ENCODE results near the gene PDZRN4. TPM values are rescaled to one million over a fixed set of nuclear protein-coding genes. Genes with fewer than 3 reads are reported as not detected.

PDZRN4 gene
- total RNA-seq, 2 donors from 2014 or later, result 0.35 to 3.5 TPM

DNA sequence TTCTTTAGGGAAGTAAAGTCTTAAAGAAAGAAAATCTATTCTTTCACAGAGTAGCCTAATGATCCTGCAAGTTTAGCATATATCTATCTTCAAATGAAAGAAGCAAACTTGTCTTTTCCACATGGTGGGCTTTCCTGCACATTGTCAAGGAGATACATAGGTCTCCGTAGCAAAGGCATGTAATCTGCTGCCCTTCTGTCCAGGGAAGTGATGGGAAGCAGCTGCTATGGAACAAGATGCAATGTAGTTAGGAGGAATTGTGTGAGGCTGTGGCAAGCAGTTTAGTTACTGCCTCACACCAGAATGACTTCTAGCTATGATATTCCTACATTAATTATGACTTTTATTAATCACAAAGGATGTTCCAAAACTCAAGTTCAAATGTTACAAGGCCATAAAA is 174.4 kb downstream of the PDZRN4 start:
- Histone ChIP-seq H3K9me3 (no peaks in the 10 kb centered on the region), H3K36me3 (no peaks in the 10 kb centered on the region), H3K27ac (no peak overlapping the region), H3K4me3 (no peak overlapping the region), H3K9ac (ENCODE audit: low read depth in 2 of 2, low read length in 2 of 2) (no peak overlapping the region), H3K4me1 (no peaks in the 10 kb centered on the region), H3K27me3 (no peaks in the 10 kb centered on the region)
- intact Hi-C loops (cut with DNase I), result no loop called here
- DNase-seq, result no peak
- TF ChIP-seq, protein P1, sequence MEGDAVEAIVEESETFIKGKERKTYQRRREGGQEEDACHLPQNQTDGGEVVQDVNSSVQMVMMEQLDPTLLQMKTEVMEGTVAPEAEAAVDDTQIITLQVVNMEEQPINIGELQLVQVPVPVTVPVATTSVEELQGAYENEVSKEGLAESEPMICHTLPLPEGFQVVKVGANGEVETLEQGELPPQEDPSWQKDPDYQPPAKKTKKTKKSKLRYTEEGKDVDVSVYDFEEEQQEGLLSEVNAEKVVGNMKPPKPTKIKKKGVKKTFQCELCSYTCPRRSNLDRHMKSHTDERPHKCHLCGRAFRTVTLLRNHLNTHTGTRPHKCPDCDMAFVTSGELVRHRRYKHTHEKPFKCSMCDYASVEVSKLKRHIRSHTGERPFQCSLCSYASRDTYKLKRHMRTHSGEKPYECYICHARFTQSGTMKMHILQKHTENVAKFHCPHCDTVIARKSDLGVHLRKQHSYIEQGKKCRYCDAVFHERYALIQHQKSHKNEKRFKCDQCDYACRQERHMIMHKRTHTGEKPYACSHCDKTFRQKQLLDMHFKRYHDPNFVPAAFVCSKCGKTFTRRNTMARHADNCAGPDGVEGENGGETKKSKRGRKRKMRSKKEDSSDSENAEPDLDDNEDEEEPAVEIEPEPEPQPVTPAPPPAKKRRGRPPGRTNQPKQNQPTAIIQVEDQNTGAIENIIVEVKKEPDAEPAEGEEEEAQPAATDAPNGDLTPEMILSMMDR (IDR thresholded peaks at IDR 0.05), result no peak

DNA sequence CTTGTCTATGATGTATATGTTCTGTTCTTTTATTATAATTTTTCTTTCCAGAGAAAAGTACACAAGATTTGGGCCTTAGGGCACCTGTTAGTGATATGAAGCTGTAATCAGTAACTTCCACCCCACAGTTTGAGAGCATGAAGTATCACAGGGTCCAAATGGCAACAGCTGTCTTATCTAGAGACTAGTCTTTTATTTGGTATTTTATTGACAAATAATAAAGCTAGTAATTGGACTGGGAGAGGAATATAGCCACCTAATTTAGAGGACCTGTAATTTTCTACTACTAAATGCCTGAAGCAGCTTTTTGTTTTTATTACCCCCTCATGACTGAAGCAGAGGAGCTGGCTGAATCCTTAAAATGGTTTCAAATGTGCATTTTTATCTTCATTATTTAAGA is 174.8 kb downstream of the PDZRN4 start:
- Histone ChIP-seq H3K27ac (no peak overlapping the region), H3K9me3 (no peaks in the 10 kb centered on the region), H3K4me3 (no peak overlapping the region), H3K36me3 (no peaks in the 10 kb centered on the region), H3K4me1 (no peaks in the 10 kb centered on the region), H3K27me3 (no peaks in the 10 kb centered on the region), H3K9ac (ENCODE audit: low read depth in 2 of 2, low read length in 2 of 2) (no peak overlapping the region)
- intact Hi-C loops (cut with DNase I), result no loop called here
- TF ChIP-seq, protein P1 (IDR thresholded peaks at IDR 0.05), result no peak
- DNase-seq, result no peak

DNA sequence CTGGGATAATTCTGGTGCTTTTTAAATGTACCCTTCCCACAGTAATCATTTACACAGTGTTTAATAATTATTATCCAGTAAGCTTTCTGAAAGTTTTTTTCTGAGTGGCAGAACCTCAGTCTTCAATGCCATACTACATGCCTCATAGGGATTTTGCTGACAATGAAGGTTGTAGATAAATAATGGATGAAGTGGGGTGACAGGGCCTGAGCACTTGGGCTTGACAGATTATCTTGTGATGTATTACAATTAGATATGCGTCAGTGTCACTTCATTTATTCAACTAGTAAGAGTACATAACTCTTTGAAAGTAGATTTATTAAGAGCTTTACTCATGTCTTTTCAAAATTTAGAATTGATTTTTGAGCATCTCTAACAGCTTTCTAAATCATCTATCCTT is 176.1 kb downstream of the PDZRN4 start:
- DNase-seq, result no peak
- Histone ChIP-seq H3K4me3 (no peak overlapping the region), H3K9ac (ENCODE audit: low read depth in 2 of 2, low read length in 2 of 2) (no peak overlapping the region), H3K27ac (no peak overlapping the region), H3K36me3 (no peaks in the 10 kb centered on the region), H3K27me3 (no peaks in the 10 kb centered on the region), H3K4me1 (no peaks in the 10 kb centered on the region), H3K9me3 (no peaks in the 10 kb centered on the region)
- intact Hi-C loops (cut with DNase I), result no loop called here
- TF ChIP-seq, protein P1 (IDR thresholded peaks at IDR 0.05), result no peak

DNA sequence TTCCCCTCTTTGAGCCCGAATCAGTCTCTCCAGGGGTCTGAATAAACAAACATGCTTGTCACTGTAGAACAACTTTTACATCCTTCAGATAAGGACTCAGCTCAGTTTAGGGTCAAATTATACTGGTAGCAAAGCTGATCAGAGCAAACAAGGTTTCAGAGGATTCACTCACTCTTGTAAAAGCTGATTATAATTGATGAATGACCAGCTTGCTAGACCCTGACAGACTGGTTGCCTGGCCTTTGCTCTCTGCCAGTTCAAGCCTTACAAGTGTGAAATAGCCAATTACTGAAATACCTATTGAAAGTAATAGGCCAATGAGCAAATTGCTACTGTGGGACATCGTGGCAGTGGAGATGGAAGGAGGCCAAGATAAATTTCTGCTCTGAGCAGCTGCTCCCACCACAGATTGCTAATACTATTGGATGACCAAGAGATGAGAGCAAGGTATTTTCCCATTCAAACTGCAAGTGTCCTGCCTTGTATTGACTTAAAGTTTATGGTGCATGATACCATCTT is 177.6 kb downstream of the PDZRN4 start:
- no peaks in the 10 kb centered on the region for H3K9me3 ChIP-seq
- no peaks in the 10 kb centered on the region for H3K36me3 ChIP-seq
- TF ChIP-seq, protein P1 (IDR thresholded peaks at IDR 0.05), result no peak
- H3K27me3 ChIP-seq, result no peaks in the 10 kb centered on the region
- DNase-seq, result no peak
- H3K9ac ChIP-seq (ENCODE audit: low read depth in 2 of 2, low read length in 2 of 2), result no peak overlapping the region
- no peak overlapping the region for H3K27ac ChIP-seq
- H3K4me3 ChIP-seq, result no peak overlapping the region
- no peaks in the 10 kb centered on the region for H3K4me1 ChIP-seq
- intact Hi-C loops (cut with DNase I), result no loop called here

DNA sequence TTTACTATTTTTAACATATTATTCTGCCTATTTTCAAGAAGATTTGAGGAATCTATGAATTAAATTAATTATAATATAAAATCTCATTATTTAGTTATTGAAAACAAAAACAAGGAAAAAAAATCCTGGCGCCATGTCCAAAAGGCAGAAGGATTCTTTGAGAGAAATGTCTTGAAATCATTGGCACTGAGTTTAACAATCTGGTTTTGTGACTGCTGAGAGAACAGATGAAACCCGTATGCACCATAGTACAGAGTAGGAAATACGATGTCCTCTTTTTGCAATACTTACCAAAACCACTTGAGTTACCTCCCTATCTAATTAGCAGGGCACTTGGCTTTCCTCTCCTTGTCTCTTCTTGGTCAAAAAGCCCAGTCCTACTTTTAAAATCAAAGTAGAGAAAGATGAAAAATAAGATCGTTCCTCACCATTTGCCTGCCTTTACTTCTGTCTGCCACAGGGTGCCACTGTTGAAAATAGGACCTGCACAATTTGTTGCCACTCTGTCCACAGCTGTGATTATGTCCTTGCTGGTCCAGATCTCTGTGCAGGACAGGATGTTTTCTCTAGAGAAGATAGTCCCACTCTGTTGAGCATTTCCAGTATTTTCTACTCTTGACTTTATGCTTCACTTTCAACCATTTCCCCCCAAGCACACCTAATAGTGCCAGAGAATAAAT is 179.7 kb downstream of the PDZRN4 start:
- no peak for DNase-seq
- intact Hi-C loops (cut with DNase I), result no loop called here
- no peak overlapping the region for H3K27ac ChIP-seq
- H3K4me1 ChIP-seq, result no peaks in the 10 kb centered on the region
- no peaks in the 10 kb centered on the region for H3K36me3 ChIP-seq
- no peak overlapping the region for H3K9ac ChIP-seq (ENCODE audit: low read depth in 2 of 2, low read length in 2 of 2)
- H3K4me3 ChIP-seq, result no peak overlapping the region
- no peaks in the 10 kb centered on the region for H3K9me3 ChIP-seq
- H3K27me3 ChIP-seq, result no peaks in the 10 kb centered on the region
- TF ChIP-seq, protein P1 (IDR thresholded peaks at IDR 0.05), result no peak
